Pancreas (tissue), 10 donors: ENCODE data around the gene MFAP5. TPM values are rescaled to one million over a fixed set of nuclear protein-coding genes. Genes with fewer than 3 reads are reported as not detected.

Experiments used
- ATAC-seq, 4 donors: fragments of 200-7000 bp; cut with Tn5 transposase; one replicate each; pipeline versions ENCODE4 v1.8.0 to v1.9.1; 2020; ENCODE audit warnings: mild to moderate bottlenecking in 4 of 4, moderate library complexity in 4 of 4
- DNase-seq, 6 donors: peaks; one replicate each; pipeline ENCODE4 v3.0.0-alpha.2; 2020
- FAIRE-seq: peaks from 2 replicates; lab custom pipeline; 2012; peaks lifted over from hg19 to GRCh38; lab: Jason Lieb, UNC
- H3K27ac ChIP-seq, 4 donors: fragments of 200-600 bp; sonication (generic); 1 replicate in 3 of 4; 2 replicates in 1 of 4; pipeline versions ENCODE4 v1.5.0 to v1.8.0; 2020
- H3K27me3 ChIP-seq, 4 donors: fragments of 200-600 bp; one replicate each; pipeline ENCODE4 v1.8.0; 2021
- H3K36me3 ChIP-seq, 3 donors: fragments of 200-600 bp; sonication (generic) in 1 of 3; one replicate each; pipeline versions ENCODE4 v1.5.0 to v1.8.0; 2020 to 2021
- H3K4me1 ChIP-seq, 3 donors: fragments of 200-600 bp; one replicate each; pipeline ENCODE4 v1.8.0; 2021
- H3K4me3 ChIP-seq, 4 donors: fragments of 200-600 bp; sonication (generic) in 2 of 4; one replicate each; pipeline versions ENCODE4 v1.5.0 to v1.8.0; 2020 to 2021
- H3K9me3 ChIP-seq, 4 donors: fragments of 200-600 bp; one replicate each; pipeline ENCODE4 v1.8.0; 2021
- CTCF ChIP-seq, 4 donors: fragments of 200-600 bp; sonication (generic) in 3 of 4; IDR thresholded peaks; one replicate each; pipeline versions ENCODE4 v1.5.0 to v1.8.0; 2021; ENCODE audit warnings: antibody characterized with exemption in 4 of 4
- WGBS, 2 donors: extraction: QIAGEN DNeasy Blood & Tissue Kit; methylation state at CpG; one replicate each; pipeline ENCODE4 v1.1.7; 2013; 5-methylcytosine and 5-hydroxymethylcytosine counted together
- intact Hi-C, 3 donors: fragments of 100-400 bp; cut with DNase I; formaldehyde crosslinking; loops; one replicate each; pipeline versions ENCODE4 v1.11.1 to v1.14.2; 2022
- polyA plus RNA-seq, 2 donors: library from polyadenylated mRNA; stranded (reverse); fragments of 200-250 nt; gene quantifications; one replicate each; pipeline ENCODE4 v1.2.3, GENCODE V29; 2013
- total RNA-seq, 6 donors: library from RNA; stranded (reverse); fragmentation: NEBNext Ultra II Directional in 4 of 6; extraction: Animal tissue kit (Norgen Biotek cat#: 25700) in 4 of 6; gene quantifications; one replicate each; pipeline versions ENCODE4 v1.2.1 to v1.2.4, GENCODE V29; 2021 to 2023
- donor health status: healthy with polysubstance abuse.
- donor health status: DM: no; HTN: no; CAD: no; lungs with moderate emphysema.
- donor health status: DM: no; HTN: no; CAD: no.
- donor health status: control.
- donor health status: control.
- donor health status: Bipolar disorder and iron deficiency.
- donor health status: DM: yes; HTN: yes; CAD: no.
- donor health status: DM: no; HTN: no; CAD: no.
- donor health status: DM: no; HTN: no; CAD: no.
- donor health status: DM: yes; HTN: yes; CAD: no.

Gene MFAP5
- total and polyA plus RNA-seq, 8 donors = 0.19 to 14.7 (median 4.6) TPM

- FAIRE-seq (no peak), DNase-seq (no peak), ATAC-seq (no peak)
- no peak overlapping the region for H3K4me3 ChIP-seq
- no peak for TF ChIP-seq CTCF (IDR thresholded peaks at IDR 0.05)
- intact Hi-C loops = no loop called here
- H3K27me3 ChIP-seq = no peaks in the 10 kb centered on the region
- H3K4me1 ChIP-seq = peaks cover 5 to 14% (median 12%) of the 10 kb centered on the region in 3 donors
- H3K9me3 ChIP-seq = no peaks in the 10 kb centered on the region
- H3K27ac ChIP-seq = no peak overlapping the region
- 64 to 65% methylated on average over 3 of the region's 3 CpGs for WGBS, 2 donors
- H3K36me3 ChIP-seq = no peaks in the 10 kb centered on the region
Measured at GRCh38 chr12:8678661-8679111, 16.1 kb upstream of the MFAP5 start.

- no peaks in the 10 kb centered on the region for H3K9me3 ChIP-seq
- no peak for ATAC-seq
- 87 to 93% methylated on average over 3 of the region's 3 CpGs for WGBS, 2 donors
- no peak overlapping the region for H3K27ac ChIP-seq
- H3K4me3 ChIP-seq = no peak overlapping the region
- intact Hi-C loops = no loop called here
- no peak for FAIRE-seq
- no peaks in the 10 kb centered on the region for H3K27me3 ChIP-seq
- no peak for TF ChIP-seq CTCF (IDR thresholded peaks at IDR 0.05)
- H3K36me3 ChIP-seq = no peaks in the 10 kb centered on the region
- DNase-seq = no peak
- H3K4me1 ChIP-seq = peaks cover 5 to 14% (median 12%) of the 10 kb centered on the region in 3 donors
Measured at GRCh38 chr12:8677362-8677761, 14.7 kb upstream of the MFAP5 start.

- WGBS, 2 donors = 78 to 88% methylated on average over 4 of the region's 4 CpGs
- no peaks in the 10 kb centered on the region for H3K9me3 ChIP-seq
- no peak for ATAC-seq
- no peak for TF ChIP-seq CTCF (IDR thresholded peaks at IDR 0.05)
- DNase-seq = no peak
- H3K27me3 ChIP-seq = no peaks in the 10 kb centered on the region
- H3K36me3 ChIP-seq = no peaks in the 10 kb centered on the region
- peaks cover 5 to 14% (median 12%) of the 10 kb centered on the region in 3 donors for H3K4me1 ChIP-seq
- FAIRE-seq = no peak
- no peak overlapping the region for H3K27ac ChIP-seq
- H3K4me3 ChIP-seq = no peak overlapping the region
- intact Hi-C loops = no loop called here
Measured at GRCh38 chr12:8676651-8677050, 14.0 kb upstream of the MFAP5 start.

- DNase-seq (no peak), FAIRE-seq (no peak), ATAC-seq (peak; percentile 30 to 55 (median 48))
- intact Hi-C loops = no loop called here
- Histone ChIP-seq H3K4me3 (no peak overlapping the region), H3K36me3 (no peaks in the 10 kb centered on the region), H3K27me3 (no peaks in the 10 kb centered on the region), H3K9me3 (no peaks in the 10 kb centered on the region), H3K4me1 (peaks cover 5 to 12% (median 10%) of the 10 kb centered on the region in 3 donors), H3K27ac (peak overlapping the region in 1 of 4 donors; percentile 13)
- WGBS, 2 donors = 2 to 5% methylated on average over 3 of the region's 3 CpGs
- no peak for TF ChIP-seq CTCF (IDR thresholded peaks at IDR 0.05)
Measured at GRCh38 chr12:8675591-8676036, 13.0 kb upstream of the MFAP5 start.

- H3K4me3 ChIP-seq = no peak overlapping the region
- 77 to 88% methylated on average over 5 of the region's 5 CpGs for WGBS, 2 donors
- no peak for TF ChIP-seq CTCF (IDR thresholded peaks at IDR 0.05)
- H3K36me3 ChIP-seq = no peaks in the 10 kb centered on the region
- intact Hi-C loops = no loop called here
- DNase-seq (no peak), ATAC-seq (no peak), FAIRE-seq (no peak)
- H3K9me3 ChIP-seq = no peaks in the 10 kb centered on the region
- peaks cover 5 to 12% (median 10%) of the 10 kb centered on the region in 3 donors for H3K4me1 ChIP-seq
- no peaks in the 10 kb centered on the region for H3K27me3 ChIP-seq
- H3K27ac ChIP-seq = no peak overlapping the region
Measured at GRCh38 chr12:8672381-8672780, 9.8 kb upstream of the MFAP5 start.
